GM18508 (cell line): ENCODE measurements around the gene ZBED1.
"Not testable (repeated sequence)": the region's sequence is repeated elsewhere in the genome, so short reads cannot be mapped to it uniquely, and the experiment has no call there.

Source experiments
- ATAC-seq: cut with Tn5 transposase; IDR thresholded peaks from one replicate; pipeline ENCODE4 v1.9.1; 2021; ENCODE audit warnings: moderate number of reproducible peaks; ENCODE audit not compliant: insufficient read depth, unreplicated experiment

The ZBED1 gene

GRCh38 chrX:2499507-2499906 lies 1.3 kb downstream of the ZBED1 start:
- ATAC-seq: no peak

GRCh38 chrX:2498781-2499302 lies 1.9 kb downstream of the ZBED1 start:
- no peak for ATAC-seq

GRCh38 chrX:2497961-2498780 lies 2.6 kb downstream of the ZBED1 start:
- ATAC-seq: no peak

DNA sequence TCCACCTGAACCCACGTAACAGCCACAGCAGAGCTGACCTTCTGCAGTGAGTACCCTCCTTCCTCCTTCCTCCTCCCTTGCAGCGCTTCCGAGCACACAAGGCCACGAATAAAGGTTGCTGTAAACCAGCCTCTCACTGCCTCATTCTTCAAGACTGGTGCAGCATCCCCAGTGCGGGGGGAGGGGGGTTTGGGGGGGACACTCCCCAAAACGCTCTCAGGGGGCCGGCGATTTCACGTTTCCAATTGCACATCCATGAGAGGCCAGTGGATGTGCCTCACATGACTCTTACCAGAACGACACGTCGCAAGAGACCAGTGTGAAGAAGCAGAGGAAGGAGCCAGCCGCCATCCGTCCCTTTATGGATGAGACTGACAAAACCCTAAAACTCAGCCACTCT lies 5.2 kb downstream of the ZBED1 start:
- ATAC-seq: no peak

- no peak for ATAC-seq
Measured at GRCh38 chrX:2492531-2493218, 8.1 kb downstream of the ZBED1 start.

DNA sequence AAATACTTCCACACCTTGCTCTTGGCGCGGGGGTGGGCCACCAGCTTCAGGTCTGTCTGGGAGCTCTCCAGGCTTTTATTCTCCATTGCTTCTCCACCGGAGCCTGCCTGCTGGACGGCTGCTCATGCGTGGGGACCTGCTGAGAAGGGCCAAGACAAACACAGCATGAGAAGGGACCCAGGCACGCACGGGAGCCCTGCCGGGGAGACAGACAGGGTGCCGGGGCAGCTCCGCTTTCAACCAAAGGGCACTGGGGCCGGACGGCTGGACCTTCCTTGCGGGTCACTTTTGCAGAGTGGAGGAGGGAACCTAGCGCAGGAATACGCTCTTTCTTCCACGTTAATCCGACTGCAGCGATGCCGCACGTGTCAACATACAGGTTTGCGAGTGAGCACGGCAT lies 10.1 kb downstream of the ZBED1 start:
- ATAC-seq: no peak

DNA sequence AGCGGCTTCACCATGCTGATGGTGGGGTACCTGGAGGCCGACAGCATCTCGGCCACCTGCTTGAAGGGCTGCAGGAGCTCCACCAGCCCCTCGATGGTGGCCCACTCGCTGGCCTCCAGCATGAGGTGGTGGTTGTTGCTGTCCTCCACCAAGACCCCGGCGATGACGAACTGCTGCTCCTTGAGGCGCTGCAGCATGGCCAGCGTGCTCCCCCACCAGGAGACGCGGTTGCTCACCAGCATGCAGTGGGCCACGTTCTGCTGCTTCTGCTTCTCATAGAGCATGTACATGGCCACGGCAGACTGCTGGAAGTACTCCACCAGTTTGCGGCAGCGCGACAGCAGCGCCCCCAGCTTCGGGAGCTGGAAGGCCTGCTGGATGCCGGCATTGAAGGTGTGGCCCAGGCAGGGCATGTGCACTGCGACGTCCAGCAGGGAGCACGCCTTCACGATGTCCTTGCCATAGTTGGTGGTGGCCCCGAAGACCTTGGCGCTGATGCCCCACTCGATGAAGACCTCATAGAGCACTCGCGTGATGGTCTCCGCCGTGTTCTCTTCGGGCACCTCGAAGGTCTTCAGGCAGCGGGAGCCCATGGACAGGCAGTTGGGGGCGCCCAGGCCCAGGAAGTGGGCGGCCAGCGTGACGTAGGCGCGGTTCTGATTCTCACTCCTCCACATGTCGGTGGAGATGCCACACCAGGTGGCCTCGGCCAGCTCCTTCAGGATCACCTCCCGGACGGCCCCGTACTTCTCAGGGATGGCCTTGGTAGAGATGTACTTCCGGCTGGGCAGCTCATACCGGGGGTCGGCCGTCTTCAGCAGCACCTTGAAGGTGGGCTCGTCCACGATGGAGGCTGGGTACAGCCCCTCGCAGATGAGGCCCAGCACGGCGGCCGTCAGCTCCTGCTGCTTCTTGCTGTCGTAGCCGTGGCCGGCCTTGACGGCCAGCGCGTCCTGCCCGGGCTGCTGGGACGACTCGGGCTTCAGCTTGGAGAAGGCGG lies 11.0 kb downstream of the ZBED1 start:
- no peak for ATAC-seq

- ATAC-seq: no peak
Measured at GRCh38 chrX:2488621-2489285, 12.0 kb downstream of the ZBED1 start.

DNA sequence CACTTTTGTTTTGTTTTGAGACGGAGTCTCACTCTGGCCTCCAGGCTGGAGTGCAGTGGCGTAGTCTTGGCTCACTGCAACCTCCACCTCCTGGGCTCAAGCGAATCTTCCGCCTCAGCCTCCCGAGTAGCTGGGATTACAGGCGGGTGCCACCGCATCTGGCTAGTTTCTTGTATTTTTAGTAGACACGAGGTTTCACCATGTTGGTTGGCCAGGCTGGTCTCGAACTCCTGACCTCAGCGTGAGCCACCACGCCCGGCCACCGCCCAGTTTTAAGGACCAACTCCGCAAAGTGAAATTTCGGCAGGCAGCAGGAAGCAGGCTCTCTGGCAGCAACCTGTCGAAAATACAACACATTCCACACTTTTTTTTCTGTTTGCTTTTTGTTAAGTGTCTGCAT lies 13.4 kb downstream of the ZBED1 start:
- ATAC-seq: no peak

GRCh38 chrX:2486476-2487133 lies 14.2 kb downstream of the ZBED1 start:
- no peak for ATAC-seq

GRCh38 chrX:2485789-2486345 lies 14.9 kb downstream of the ZBED1 start:
- no peak for ATAC-seq

DNA sequence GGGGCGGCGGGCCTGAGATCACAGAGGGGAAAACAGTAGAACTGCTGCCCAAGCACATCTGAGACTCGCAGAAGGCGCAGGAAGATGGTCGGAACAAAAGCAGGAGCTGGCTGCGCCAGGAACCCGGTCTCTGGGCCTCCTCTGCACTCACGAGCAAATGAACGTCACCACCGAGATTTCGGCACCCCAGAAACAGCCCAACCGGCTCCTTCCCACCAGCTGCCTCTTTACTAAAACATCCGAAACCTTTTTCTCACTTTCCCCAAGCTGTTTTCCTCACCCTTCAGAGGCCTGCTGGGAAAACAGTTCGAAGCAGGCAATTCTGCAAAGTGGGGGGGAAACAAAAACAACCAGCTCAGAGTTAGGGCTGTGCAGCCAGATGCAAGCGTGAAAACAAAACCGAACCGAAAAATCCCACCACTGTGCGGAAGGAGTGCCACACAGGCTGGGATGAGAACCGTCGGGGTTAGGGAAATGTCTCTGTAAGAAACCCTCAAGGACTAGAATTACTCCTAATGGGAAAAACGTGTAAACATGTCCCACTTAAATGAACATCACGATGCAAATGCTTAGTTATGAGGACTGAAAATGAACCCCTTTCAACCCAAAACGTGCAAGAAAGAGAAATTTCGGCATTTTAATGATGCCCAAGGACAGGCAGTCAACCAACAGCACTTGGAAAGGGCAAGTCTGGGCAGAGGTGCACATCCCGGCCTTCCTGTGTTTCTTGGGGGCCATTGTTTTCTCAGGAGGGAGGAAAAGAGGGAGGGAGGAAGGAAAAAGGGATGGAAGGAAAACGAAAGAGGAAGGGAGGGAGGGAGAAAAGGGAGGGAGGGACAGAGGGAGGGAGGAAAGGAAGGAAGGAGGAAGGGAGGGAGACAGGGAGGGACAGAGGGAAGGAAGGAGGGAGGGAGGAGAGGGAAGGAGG lies 15.8 kb downstream of the ZBED1 start:
- ATAC-seq: no peak

DNA sequence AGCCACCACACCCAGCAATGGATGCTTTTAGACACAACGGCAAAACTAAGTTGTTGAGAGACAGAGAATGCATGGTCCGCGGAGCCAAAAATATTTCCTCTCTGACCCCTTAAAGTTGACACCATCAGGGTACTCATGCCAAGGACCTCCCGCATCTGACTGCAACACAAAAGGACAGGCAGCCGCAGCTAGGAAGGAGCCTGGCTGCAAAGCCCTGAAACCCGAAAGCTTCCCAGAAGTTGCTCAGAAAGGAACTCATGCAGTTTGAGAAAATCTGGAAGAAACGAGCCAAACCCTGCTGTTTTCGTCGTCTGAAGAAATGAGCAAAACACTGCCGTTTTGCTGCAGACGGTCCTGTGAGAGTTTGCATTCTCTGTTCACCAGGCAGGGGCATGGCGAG lies 16.5 kb downstream of the ZBED1 start:
- ATAC-seq: no peak

- ATAC-seq: no peak
Measured at GRCh38 chrX:2483398-2484060, 17.2 kb downstream of the ZBED1 start.

DNA sequence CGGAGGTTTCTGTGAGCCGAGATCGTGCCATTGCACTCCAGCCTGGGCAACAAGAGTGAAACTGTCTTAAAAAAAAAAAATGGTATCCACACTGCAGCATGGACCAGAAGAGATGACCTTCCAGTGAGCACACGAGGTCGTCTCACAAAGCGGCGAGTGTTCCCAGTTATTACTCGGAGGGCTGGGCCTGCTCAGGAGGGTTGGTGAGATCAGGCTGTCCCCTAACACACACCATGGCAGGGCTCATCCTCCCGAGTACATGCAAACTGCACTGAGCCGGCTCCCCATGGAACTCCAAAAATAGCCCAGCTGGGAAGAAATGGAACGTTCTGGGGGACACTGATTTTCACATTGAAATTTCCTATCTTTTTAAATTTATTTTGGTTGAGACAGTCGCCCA lies 19.2 kb downstream of the ZBED1 start:
- ATAC-seq: not testable (repeated sequence)

DNA sequence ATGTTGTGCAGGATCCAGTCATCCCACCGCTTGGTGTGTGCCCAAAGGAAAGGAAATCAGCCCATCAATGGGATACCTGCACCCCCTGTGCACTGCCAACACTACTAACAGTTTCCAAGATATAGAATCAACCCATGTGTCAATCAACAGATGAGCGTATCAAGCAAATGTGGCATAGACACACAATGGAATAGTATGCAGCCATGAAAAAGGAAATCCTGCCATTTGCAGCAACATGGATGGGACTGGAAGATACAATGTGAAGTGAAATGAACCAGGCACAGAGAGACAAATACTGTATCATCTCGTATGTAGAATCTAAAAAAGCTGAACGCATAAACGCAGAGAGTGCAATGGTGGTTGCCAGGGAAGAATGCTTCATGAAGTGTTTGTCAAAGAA lies 20.8 kb downstream of the ZBED1 start:
- ATAC-seq: not testable (repeated sequence)

- no peak for ATAC-seq
Measured at GRCh38 chrX:2479420-2479780, 21.4 kb downstream of the ZBED1 start.
